WERI-Rb-1 (cell line): ENCODE measurements around the gene MRPL36.
A peak's percentile ranks its signal among the peaks of the same experiment; 100 is the strongest.

Experiments used
- DNase-seq: peaks from one replicate; pipeline ENCODE4 v3.0.0-alpha.2; 2020
- H3K27ac ChIP-seq: fragments of 250-450 bp; sonication (Bioruptor Pico); 2 replicates; pipeline ENCODE4 v1.5.1; 2020; ENCODE audit warnings: mild to moderate bottlenecking, moderate library complexity
- H3K27me3 ChIP-seq: fragments of 250-450 bp; sonication (Bioruptor Pico); 2 replicates; pipeline ENCODE4 v1.5.1; 2021; ENCODE audit warnings: mild to moderate bottlenecking, low read depth, moderate library complexity; ENCODE audit not compliant: insufficient read depth, severe bottlenecking
- H3K36me3 ChIP-seq: fragments of 250-450 bp; sonication (Bioruptor Pico); 2 replicates; pipeline ENCODE4 v1.5.1; 2020; ENCODE audit warnings: mild to moderate bottlenecking, moderate library complexity
- H3K4me3 ChIP-seq: 2 replicates; pipeline ENCODE4 v1.5.1; 2011; ENCODE audit warnings: low read depth, mild to moderate bottlenecking, control low read depth, low read length
- H3K9me3 ChIP-seq: fragments of 250-450 bp; sonication (Bioruptor Pico); 2 replicates; pipeline ENCODE4 v1.5.1; 2021; ENCODE audit warnings: mild to moderate bottlenecking, moderate library complexity; ENCODE audit not compliant: severe bottlenecking
- TF ChIP-seq, protein P1 (sequence below): IDR thresholded peaks from 2 replicates; pipeline ENCODE4 v1.5.1; 2011; ENCODE audit warnings: low read depth, mild to moderate bottlenecking, control low read depth, inconsistent platforms, low read length

MRPL36 gene

GRCh38 chr5:1827886-1828397, 28.3 kb upstream of the MRPL36 start:
- TF ChIP-seq, protein P1, sequence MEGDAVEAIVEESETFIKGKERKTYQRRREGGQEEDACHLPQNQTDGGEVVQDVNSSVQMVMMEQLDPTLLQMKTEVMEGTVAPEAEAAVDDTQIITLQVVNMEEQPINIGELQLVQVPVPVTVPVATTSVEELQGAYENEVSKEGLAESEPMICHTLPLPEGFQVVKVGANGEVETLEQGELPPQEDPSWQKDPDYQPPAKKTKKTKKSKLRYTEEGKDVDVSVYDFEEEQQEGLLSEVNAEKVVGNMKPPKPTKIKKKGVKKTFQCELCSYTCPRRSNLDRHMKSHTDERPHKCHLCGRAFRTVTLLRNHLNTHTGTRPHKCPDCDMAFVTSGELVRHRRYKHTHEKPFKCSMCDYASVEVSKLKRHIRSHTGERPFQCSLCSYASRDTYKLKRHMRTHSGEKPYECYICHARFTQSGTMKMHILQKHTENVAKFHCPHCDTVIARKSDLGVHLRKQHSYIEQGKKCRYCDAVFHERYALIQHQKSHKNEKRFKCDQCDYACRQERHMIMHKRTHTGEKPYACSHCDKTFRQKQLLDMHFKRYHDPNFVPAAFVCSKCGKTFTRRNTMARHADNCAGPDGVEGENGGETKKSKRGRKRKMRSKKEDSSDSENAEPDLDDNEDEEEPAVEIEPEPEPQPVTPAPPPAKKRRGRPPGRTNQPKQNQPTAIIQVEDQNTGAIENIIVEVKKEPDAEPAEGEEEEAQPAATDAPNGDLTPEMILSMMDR: no peak
- H3K4me3 ChIP-seq: no peak overlapping the region
- no peaks in the 10 kb centered on the region for H3K27me3 ChIP-seq
- no peak overlapping the region for H3K27ac ChIP-seq
- no peak for DNase-seq
- peaks cover 48% of the 10 kb centered on the region for H3K36me3 ChIP-seq
- H3K9me3 ChIP-seq: no peaks in the 10 kb centered on the region

- Histone ChIP-seq H3K9me3 (no peaks in the 10 kb centered on the region), H3K4me3 (no peak overlapping the region), H3K36me3 (peaks cover 55% of the 10 kb centered on the region), H3K27ac (no peak overlapping the region), H3K27me3 (no peaks in the 10 kb centered on the region)
- TF ChIP-seq, protein P1: no peak
- DNase-seq: no peak
These were observed 27.6 kb upstream of the MRPL36 start for GRCh38 chr5:1827025-1827885.

- Histone ChIP-seq H3K36me3 (peaks cover 59% of the 10 kb centered on the region), H3K9me3 (no peaks in the 10 kb centered on the region), H3K4me3 (no peak overlapping the region), H3K27ac (no peak overlapping the region), H3K27me3 (no peaks in the 10 kb centered on the region)
- no peak for DNase-seq
- TF ChIP-seq, protein P1: no peak
These were observed 26.8 kb upstream of the MRPL36 start for GRCh38 chr5:1826235-1826980.

- Histone ChIP-seq H3K36me3 (peaks cover 70% of the 10 kb centered on the region), H3K4me3 (no peak overlapping the region), H3K27ac (no peak overlapping the region), H3K9me3 (no peaks in the 10 kb centered on the region), H3K27me3 (no peaks in the 10 kb centered on the region)
- TF ChIP-seq, protein P1: no peak
- no peak for DNase-seq
These were observed 25.5 kb upstream of the MRPL36 start for GRCh38 chr5:1824903-1825841.

- peaks cover 76% of the 10 kb centered on the region for H3K36me3 ChIP-seq
- H3K4me3 ChIP-seq: no peak overlapping the region
- DNase-seq: no peak
- no peak overlapping the region for H3K27ac ChIP-seq
- no peaks in the 10 kb centered on the region for H3K27me3 ChIP-seq
- TF ChIP-seq, protein P1: peak; percentile 44; the same call in 1 of the 2 replicates
- no peaks in the 10 kb centered on the region for H3K9me3 ChIP-seq
These were observed 24.6 kb upstream of the MRPL36 start for GRCh38 chr5:1824109-1824821.
